Mesenchymal stem cell (in vitro differentiated cells and primary cell): ENCODE measurements around the gene VAPB.
A peak's percentile ranks its signal among the peaks of the same experiment; 100 is the strongest.

Experiments
- DNase-seq: peaks from one replicate; pipeline ENCODE4 v3.0.0-alpha.2; 2013
- H2AFZ ChIP-seq: one replicate; pipeline ENCODE4 v1.6.1; 2013; ENCODE audit warnings: low read depth, mild to moderate bottlenecking, control low read depth, inconsistent platforms, low read length, moderate library complexity
- H2AK5ac ChIP-seq: 2 replicates; pipeline ENCODE4 v1.6.1; 2013; ENCODE audit warnings: low read length, moderate library complexity, mild to moderate bottlenecking, inconsistent platforms; ENCODE audit not compliant: severe bottlenecking
- H2BK120ac ChIP-seq: one replicate; pipeline ENCODE4 v1.6.1; 2013; ENCODE audit warnings: low read depth, mild to moderate bottlenecking, inconsistent platforms, low read length, moderate library complexity
- H2BK12ac ChIP-seq, 2 experiments: one replicate each; pipeline ENCODE4 v1.6.1; 2013; ENCODE audit warnings: inconsistent platforms in 2 of 2, low read length in 2 of 2, mild to moderate bottlenecking in 2 of 2, moderate library complexity in 2 of 2, control low read depth in 1 of 2
- H2BK15ac ChIP-seq: one replicate; pipeline ENCODE4 v1.6.1; 2013; ENCODE audit warnings: mild to moderate bottlenecking, low read depth, inconsistent platforms; ENCODE audit not compliant: poor library complexity, severe bottlenecking
- H2BK5ac ChIP-seq: 2 replicates; pipeline ENCODE4 v1.6.1; 2013; ENCODE audit warnings: low read depth, mild to moderate bottlenecking, low read length, control low read depth, inconsistent platforms; ENCODE audit not compliant: poor library complexity, severe bottlenecking
- H3K14ac ChIP-seq, 2 experiments: one replicate each; pipeline ENCODE4 v1.6.1; 2013; ENCODE audit warnings: inconsistent platforms in 2 of 2, low read length in 2 of 2, control low read depth in 1 of 2, mild to moderate bottlenecking in 1 of 2, moderate library complexity in 1 of 2
- H3K18ac ChIP-seq, 2 experiments: one replicate each; pipeline ENCODE4 v1.6.1; 2013; ENCODE audit warnings: inconsistent platforms in 2 of 2, low read length in 2 of 2, control low read depth in 1 of 2, low read depth in 1 of 2, mild to moderate bottlenecking in 1 of 2
- H3K23ac ChIP-seq, 2 experiments: one replicate each; pipeline ENCODE4 v1.6.1; 2013; ENCODE audit warnings: inconsistent platforms in 2 of 2, low read length in 2 of 2, mild to moderate bottlenecking in 2 of 2, moderate library complexity in 2 of 2, control low read depth in 1 of 2
- H3K27ac ChIP-seq: 2 replicates; pipeline ENCODE4 v1.5.1; 2013; ENCODE audit warnings: mild to moderate bottlenecking, moderate library complexity, low read length, control low read depth, inconsistent platforms; ENCODE audit not compliant: poor library complexity, severe bottlenecking
- H3K27me3 ChIP-seq, 2 experiments: 2 replicates each; pipeline versions ENCODE4 v1.6.1 to v1.7.0; 2013; ENCODE audit warnings: low read length in 2 of 2, mild to moderate bottlenecking in 2 of 2, moderate library complexity in 2 of 2, control low read depth in 1 of 2, inconsistent platforms in 1 of 2; ENCODE audit not compliant: control insufficient read depth in 1 of 2, insufficient read depth in 1 of 2
- H3K36me3 ChIP-seq, 2 experiments: 2 replicates each; pipeline versions ENCODE4 v1.6.1 to v1.7.0; 2013; ENCODE audit warnings: low read length in 2 of 2, control low read depth in 1 of 2, inconsistent platforms in 1 of 2, low read depth in 1 of 2, mild to moderate bottlenecking in 1 of 2; ENCODE audit not compliant: insufficient read depth in 2 of 2, control insufficient read depth in 1 of 2
- H3K4ac ChIP-seq, 2 experiments: one replicate each; pipeline ENCODE4 v1.6.1; 2013; ENCODE audit warnings: inconsistent platforms in 2 of 2, low read length in 2 of 2, mild to moderate bottlenecking in 2 of 2, moderate library complexity in 2 of 2, control low read depth in 1 of 2, low read depth in 1 of 2
- H3K4me1 ChIP-seq: 2 replicates; pipeline ENCODE4 v1.6.1; 2013; ENCODE audit warnings: low read depth, low read length, control low read depth; ENCODE audit not compliant: control insufficient read depth, insufficient read depth
- H3K4me2 ChIP-seq: 2 replicates; pipeline ENCODE4 v1.6.1; 2013; ENCODE audit warnings: low read length, mild to moderate bottlenecking, inconsistent platforms; ENCODE audit not compliant: poor library complexity, severe bottlenecking
- H3K4me3 ChIP-seq, 2 experiments: 2 replicates each; pipeline versions ENCODE4 v1.5.1 to v1.7.0; 2013; ENCODE audit warnings: low read length in 2 of 2, mild to moderate bottlenecking in 2 of 2, control low read depth in 1 of 2, low read depth in 1 of 2; ENCODE audit not compliant: insufficient read depth in 1 of 2
- H3K79me1 ChIP-seq: replicated peaks from 2 replicates; pipeline ENCODE4 v1.6.1; 2013; ENCODE audit warnings: mild to moderate bottlenecking, control low read depth, low read length, inconsistent platforms; ENCODE audit not compliant: poor library complexity, severe bottlenecking
- H3K9ac ChIP-seq: 2 replicates; pipeline ENCODE4 v1.7.0; 2013; ENCODE audit warnings: mild to moderate bottlenecking, low read length, moderate library complexity
- H3K9me3 ChIP-seq: 2 replicates; pipeline ENCODE4 v1.7.0; 2013; ENCODE audit warnings: mild to moderate bottlenecking, low read length; ENCODE audit not compliant: control insufficient read depth
- H4K8ac ChIP-seq: one replicate; pipeline ENCODE4 v1.6.1; 2013; ENCODE audit warnings: inconsistent platforms, mild to moderate bottlenecking, low read length, moderate library complexity
- H4K91ac ChIP-seq: one replicate; pipeline ENCODE4 v1.6.1; 2013; ENCODE audit warnings: mild to moderate bottlenecking, low read length, inconsistent platforms
- WGBS: methylation state at CpG from one replicate; pipeline ENCODE4 v1.1.7; 2013; ENCODE audit warnings: mixed read lengths; 5-methylcytosine and 5-hydroxymethylcytosine counted together

Gene VAPB

GRCh38 chr20:58454460-58454859, 65.4 kb downstream of the VAPB start:
- no peak overlapping the region for H3K23ac ChIP-seq
- no peak overlapping the region for H2BK120ac ChIP-seq
- no peak overlapping the region for H2BK12ac ChIP-seq
- no peak overlapping the region for H4K8ac ChIP-seq
- no peak overlapping the region for H2AFZ ChIP-seq
- H3K36me3 ChIP-seq: peaks cover 12 to 23% of the 10 kb centered on the region in 2 experiments
- DNase-seq: no peak
- H3K14ac ChIP-seq: no peak overlapping the region
- H3K4me2 ChIP-seq: no peak overlapping the region
- no peak overlapping the region for H3K4me3 ChIP-seq
- H3K27ac ChIP-seq: no peak overlapping the region
- no peak overlapping the region for H2AK5ac ChIP-seq
- H3K9me3 ChIP-seq: peaks cover 9% of the 10 kb centered on the region
- no peaks in the 10 kb centered on the region for H3K27me3 ChIP-seq
- peaks cover 19% of the 10 kb centered on the region for H3K79me1 ChIP-seq
- H2BK15ac ChIP-seq: no peak overlapping the region
- no peak overlapping the region for H3K4ac ChIP-seq
- no peak overlapping the region for H2BK5ac ChIP-seq
- H4K91ac ChIP-seq: no peak overlapping the region
- no peak overlapping the region for H3K9ac ChIP-seq
- H3K18ac ChIP-seq: no peak overlapping the region
- H3K4me1 ChIP-seq: peaks cover 8% of the 10 kb centered on the region

- H4K91ac ChIP-seq: no peak overlapping the region
- no peak overlapping the region for H2AFZ ChIP-seq
- 69% methylated on average over 13 of the region's 14 CpGs for WGBS
- peaks cover 9% of the 10 kb centered on the region for H3K9me3 ChIP-seq
- no peak overlapping the region for H3K14ac ChIP-seq
- H2BK12ac ChIP-seq: no peak overlapping the region
- H3K79me1 ChIP-seq: peaks cover 11% of the 10 kb centered on the region
- H3K4me1 ChIP-seq: peaks cover 19% of the 10 kb centered on the region
- no peak overlapping the region for H3K4me2 ChIP-seq
- no peak overlapping the region for H2BK15ac ChIP-seq
- H3K4ac ChIP-seq: no peak overlapping the region
- H2BK5ac ChIP-seq: no peak overlapping the region
- H3K23ac ChIP-seq: no peak overlapping the region
- peak; percentile 69 for DNase-seq
- H2AK5ac ChIP-seq: no peak overlapping the region
- no peak overlapping the region for H2BK120ac ChIP-seq
- no peaks in the 10 kb centered on the region for H3K27me3 ChIP-seq
- H3K4me3 ChIP-seq: no peak overlapping the region
- peaks cover 5 to 13% of the 10 kb centered on the region in 2 experiments for H3K36me3 ChIP-seq
- no peak overlapping the region for H3K9ac ChIP-seq
- no peak overlapping the region for H3K27ac ChIP-seq
- H4K8ac ChIP-seq: peak overlapping the region; percentile 33
- H3K18ac ChIP-seq: no peak overlapping the region
Measured at GRCh38 chr20:58457083-58457695, 68.2 kb downstream of the VAPB start.

DNA sequence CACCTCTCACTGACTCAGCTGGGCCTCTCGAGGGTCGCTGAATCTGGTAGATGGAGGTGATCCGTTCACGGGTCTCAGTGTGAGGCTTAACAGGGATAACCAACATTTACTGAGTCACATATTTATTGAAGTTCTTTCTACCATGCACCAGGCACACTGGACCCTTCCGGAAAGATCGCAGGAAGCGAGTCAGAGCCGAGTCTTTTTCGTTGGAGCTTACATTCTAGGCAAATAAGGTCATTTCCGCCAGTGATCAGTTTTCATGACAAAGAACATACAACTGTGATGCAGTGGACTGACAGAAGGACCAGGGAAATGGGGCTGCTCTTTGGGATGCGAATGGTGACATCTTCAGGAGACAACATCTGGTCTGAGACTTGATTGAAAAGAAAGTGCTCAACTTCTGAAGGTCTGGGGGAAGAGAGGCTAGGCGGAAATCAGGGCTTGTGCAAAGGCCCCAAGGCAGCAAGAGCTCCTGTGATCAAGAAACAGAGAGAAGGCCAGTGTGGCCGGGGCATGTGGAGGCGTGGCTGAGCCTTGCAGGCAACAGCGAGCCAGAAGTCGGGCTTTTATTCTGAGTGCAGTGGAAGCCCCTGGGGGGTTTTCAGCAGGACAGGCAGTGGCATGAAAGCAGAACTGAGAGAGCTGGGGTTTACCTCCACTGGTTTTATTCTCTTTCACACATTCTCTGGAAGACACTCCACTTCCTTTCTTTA, 69.5 kb downstream of the VAPB start:
- Histone ChIP-seq H3K9me3 (peaks cover 9% of the 10 kb centered on the region), H3K23ac (no peak overlapping the region), H2AFZ (no peak overlapping the region), H3K14ac (no peak overlapping the region), H2AK5ac (no peak overlapping the region), H3K9ac (no peak overlapping the region), H4K8ac (no peak overlapping the region), H2BK5ac (no peak overlapping the region), H2BK120ac (no peak overlapping the region), H3K4me3 (no peak overlapping the region), H3K4ac (no peak overlapping the region), H4K91ac (no peak overlapping the region), H3K27me3 (no peaks in the 10 kb centered on the region), H3K18ac (no peak overlapping the region), H2BK15ac (no peak overlapping the region), H3K27ac (no peak overlapping the region), H3K4me1 (peaks cover 20% of the 10 kb centered on the region), H2BK12ac (no peak overlapping the region), H3K4me2 (no peak overlapping the region), H3K36me3 (peaks cover 0 to 13% of the 10 kb centered on the region in 2 experiments), H3K79me1 (peaks cover 2% of the 10 kb centered on the region)
- DNase-seq: peak; percentile 58
- WGBS: 48% methylated on average over 14 of the region's 16 CpGs

- Histone ChIP-seq H3K9me3 (peaks cover 5% of the 10 kb centered on the region), H3K27me3 (no peaks in the 10 kb centered on the region), H2AK5ac (no peak overlapping the region), H3K4me3 (no peak overlapping the region), H3K18ac (peak overlapping the region in 1 of 2 experiments; percentile 35), H3K23ac (peak overlapping the region in 1 of 2 experiments; percentile 9), H2BK12ac (no peak overlapping the region), H3K4me1 (peaks cover 20% of the 10 kb centered on the region), H3K14ac (no peak overlapping the region), H2BK120ac (no peak overlapping the region), H4K91ac (no peak overlapping the region), H3K36me3 (peaks cover 0 to 13% of the 10 kb centered on the region in 2 experiments), H3K27ac (no peak overlapping the region), H4K8ac (no peak overlapping the region), H3K79me1 (peaks cover 2% of the 10 kb centered on the region), H2AFZ (no peak overlapping the region), H3K9ac (no peak overlapping the region), H2BK5ac (no peak overlapping the region), H3K4ac (no peak overlapping the region), H2BK15ac (no peak overlapping the region), H3K4me2 (no peak overlapping the region)
- DNase-seq: no peak
- over 99% methylated on average over 5 of the region's 5 CpGs for WGBS
Measured at GRCh38 chr20:58459058-58459750, 70.2 kb downstream of the VAPB start.
